Loucy (cell line): ENCODE data around the gene CD19.

Experiments used
- H2AFZ ChIP-seq: fragments of 200-600 bp; sonication (generic); 2 replicates; pipeline ENCODE4 v1.6.0; 2016; ENCODE audit warnings: antibody characterized with exemption, mild to moderate bottlenecking, low read length, moderate library complexity
- H3F3A ChIP-seq: fragments of 200-600 bp; 2 replicates; pipeline ENCODE4 v1.6.0; 2016; ENCODE audit warnings: antibody characterized with exemption, low read depth, mild to moderate bottlenecking
- H3K27me3 ChIP-seq: fragments of 200-600 bp; sonication (generic); 2 replicates; pipeline ENCODE4 v1.6.1; 2014; ENCODE audit warnings: low read length, mild to moderate bottlenecking; ENCODE audit not compliant: insufficient read depth, poor library complexity, severe bottlenecking
- H3K36me3 ChIP-seq: fragments of 200-600 bp; sonication (generic); 2 replicates; pipeline ENCODE4 v1.6.1; 2016; ENCODE audit warnings: low read length; ENCODE audit not compliant: insufficient read depth
- H3K4me1 ChIP-seq: fragments of 200-600 bp; sonication (generic); 2 replicates; pipeline ENCODE4 v1.5.1; 2014; ENCODE audit warnings: low read length, mild to moderate bottlenecking; ENCODE audit not compliant: insufficient read depth, poor library complexity, severe bottlenecking
- H3K4me2 ChIP-seq: fragments of 200-600 bp; sonication (generic); 2 replicates; pipeline ENCODE4 v1.6.0; 2014; ENCODE audit warnings: antibody characterized with exemption, low read length, low read depth, mild to moderate bottlenecking; ENCODE audit not compliant: poor library complexity, severe bottlenecking
- H3K4me3 ChIP-seq: fragments of 200-600 bp; sonication (generic); 2 replicates; pipeline ENCODE4 v1.5.1; 2014; ENCODE audit warnings: low read length, mild to moderate bottlenecking, mixed read lengths; ENCODE audit not compliant: poor library complexity, severe bottlenecking
- H3K79me2 ChIP-seq: fragments of 200-600 bp; sonication (generic); 2 replicates; pipeline ENCODE4 v1.6.1; 2014; ENCODE audit warnings: low read length; ENCODE audit not compliant: insufficient read depth
- H3K9ac ChIP-seq: fragments of 200-600 bp; sonication (generic); 2 replicates; pipeline ENCODE4 v1.6.0; 2014; ENCODE audit warnings: mild to moderate bottlenecking, low read depth, low read length, moderate library complexity; ENCODE audit not compliant: poor library complexity, severe bottlenecking
- H3K9me2 ChIP-seq: fragments of 200-600 bp; sonication (generic); replicated peaks from 2 replicates; pipeline ENCODE4 v1.6.1; 2016; ENCODE audit warnings: low read depth, low read length, mixed read lengths
- H3K9me3 ChIP-seq: fragments of 200-600 bp; sonication (generic); 2 replicates; pipeline ENCODE4 v1.6.1; 2014; ENCODE audit warnings: mild to moderate bottlenecking, antibody characterized with exemption, low read length, low read depth; ENCODE audit not compliant: insufficient read depth
- H4K20me1 ChIP-seq: fragments of 200-600 bp; sonication (generic); 2 replicates; pipeline ENCODE4 v1.6.0; 2014; ENCODE audit warnings: antibody characterized with exemption, low read length, mild to moderate bottlenecking; ENCODE audit not compliant: insufficient read depth, poor library complexity, severe bottlenecking
- CTCF ChIP-seq: fragments of 200-600 bp; sonication (generic); conservative IDR thresholded peaks from 2 replicates; pipeline ENCODE4 v1.5.1; 2014; ENCODE audit warnings: mild to moderate bottlenecking, antibody characterized with exemption, low read length
- EZH2phosphoT487 ChIP-seq: fragments of 200-600 bp; IDR thresholded peaks from 2 replicates; pipeline ENCODE4 v1.6.1; 2018; ENCODE audit warnings: antibody characterized with exemption, mild to moderate bottlenecking, moderate library complexity, borderline replicate concordance

The CD19 gene

GRCh38 chr16:28980929-28981328 is 49.2 kb downstream of the CD19 start:
- no peaks in the 10 kb centered on the region for H4K20me1 ChIP-seq
- peaks cover 26% of the 10 kb centered on the region for H3K4me1 ChIP-seq
- H2AFZ ChIP-seq, result no peak overlapping the region
- H3K9me3 ChIP-seq, result no peaks in the 10 kb centered on the region
- H3K9me2 ChIP-seq, result no peaks in the 10 kb centered on the region
- H3K79me2 ChIP-seq, result peaks cover 10% of the 10 kb centered on the region
- no peak overlapping the region for H3K4me3 ChIP-seq
- no peaks in the 10 kb centered on the region; the same call in 1 of the 2 replicates for H3K36me3 ChIP-seq
- TF ChIP-seq CTCF (no peak), EZH2phosphoT487 (no peak)
- no peak overlapping the region for H3K9ac ChIP-seq
- H3F3A ChIP-seq, result no peaks in the 10 kb centered on the region
- H3K4me2 ChIP-seq, result no peak overlapping the region
- no peaks in the 10 kb centered on the region for H3K27me3 ChIP-seq

- Histone ChIP-seq H3K4me3 (no peak overlapping the region), H3K27me3 (no peaks in the 10 kb centered on the region), H3K4me2 (no peak overlapping the region), H3K9me3 (no peaks in the 10 kb centered on the region), H2AFZ (no peak overlapping the region), H3K79me2 (peaks cover 15% of the 10 kb centered on the region), H3K4me1 (peaks cover 31% of the 10 kb centered on the region), H3K36me3 (no peaks in the 10 kb centered on the region; the same call in 1 of the 2 replicates), H3K9ac (no peak overlapping the region), H3K9me2 (no peaks in the 10 kb centered on the region), H4K20me1 (no peaks in the 10 kb centered on the region), H3F3A (no peaks in the 10 kb centered on the region)
- TF ChIP-seq EZH2phosphoT487 (no peak), CTCF (peak; percentile 70)
Measured at GRCh38 chr16:28981517-28981916, 49.7 kb downstream of the CD19 start.

- Histone ChIP-seq H3K36me3 (no peaks in the 10 kb centered on the region; the same call in 1 of the 2 replicates), H3K4me2 (no peak overlapping the region)
- no peak for TF ChIP-seq CTCF
- no peak for TF ChIP-seq EZH2phosphoT487
Measured at GRCh38 chr16:28982418-28982817, 50.6 kb downstream of the CD19 start.

More at GRCh38 chr16:28982418-28982817, 50.6 kb downstream of the CD19 start:
- peaks cover 3% of the 10 kb centered on the region; the same call in 1 of the 2 replicates for H3K9me3 ChIP-seq
- no peaks in the 10 kb centered on the region for H4K20me1 ChIP-seq
- no peaks in the 10 kb centered on the region for H3F3A ChIP-seq
- no peak overlapping the region for H2AFZ ChIP-seq
- H3K4me3 ChIP-seq, result no peak overlapping the region
- H3K27me3 ChIP-seq, result no peaks in the 10 kb centered on the region
- H3K9me2 ChIP-seq, result no peaks in the 10 kb centered on the region
- no peak overlapping the region for H3K9ac ChIP-seq
- peaks cover 34% of the 10 kb centered on the region for H3K4me1 ChIP-seq
- H3K79me2 ChIP-seq, result peaks cover 24% of the 10 kb centered on the region
